H9 (cell line): ENCODE results near the gene CRHR2. TPM values are rescaled to one million over a fixed set of nuclear protein-coding genes. Genes with fewer than 3 reads are reported as not detected.

Experiments used
- DNase-seq: peaks from one replicate; pipeline ENCODE4 v3.0.0-alpha.2; 2017
- H2AFZ ChIP-seq: one replicate; pipeline ENCODE4 v1.6.1; 2013; ENCODE audit warnings: mild to moderate bottlenecking, low read length, control low read depth, moderate library complexity
- H2AK5ac ChIP-seq: 2 replicates; pipeline ENCODE4 v1.6.1; 2013; ENCODE audit warnings: low read length, control low read depth, mixed read lengths; ENCODE audit not compliant: insufficient read length
- H2BK120ac ChIP-seq: one replicate; pipeline ENCODE4 v1.6.1; 2013; ENCODE audit warnings: low read depth, mild to moderate bottlenecking, low read length, control low read depth, inconsistent platforms; ENCODE audit not compliant: poor library complexity, severe bottlenecking
- H2BK12ac ChIP-seq: 2 replicates; pipeline ENCODE4 v1.6.1; 2013; ENCODE audit warnings: low read length, control low read depth, mixed read lengths, low read depth; ENCODE audit not compliant: insufficient read length
- H2BK15ac ChIP-seq: 2 replicates; pipeline ENCODE4 v1.6.1; 2013; ENCODE audit warnings: low read depth, low read length, control low read depth
- H2BK20ac ChIP-seq: one replicate; pipeline ENCODE4 v1.6.1; 2013; ENCODE audit warnings: low read depth, mild to moderate bottlenecking, low read length, control low read depth, inconsistent platforms; ENCODE audit not compliant: poor library complexity, severe bottlenecking
- H2BK5ac ChIP-seq: 2 replicates; pipeline ENCODE4 v1.6.1; 2013; ENCODE audit warnings: low read length, control low read depth, mixed read lengths; ENCODE audit not compliant: insufficient read length
- H3K14ac ChIP-seq: 2 replicates; pipeline ENCODE4 v1.6.1; 2013; ENCODE audit warnings: low read length, control low read depth; ENCODE audit not compliant: insufficient read depth
- H3K18ac ChIP-seq: 2 replicates; pipeline ENCODE4 v1.6.1; 2013; ENCODE audit warnings: low read depth, mild to moderate bottlenecking, mixed read lengths, low read length, control low read depth; ENCODE audit not compliant: insufficient read length
- H3K23ac ChIP-seq: 2 replicates; pipeline ENCODE4 v1.6.1; 2013; ENCODE audit warnings: low read length, control low read depth, mixed read lengths, low read depth; ENCODE audit not compliant: insufficient read length
- H3K23me2 ChIP-seq: 2 replicates; pipeline ENCODE4 v1.6.1; 2013; ENCODE audit warnings: low read depth, mild to moderate bottlenecking, mixed read lengths, low read length, control low read depth; ENCODE audit not compliant: insufficient read length, poor library complexity, severe bottlenecking
- H3K27ac ChIP-seq: 2 replicates; pipeline ENCODE4 v1.5.1; 2013; ENCODE audit warnings: low read length, control low read depth, mixed read lengths, low read depth; ENCODE audit not compliant: insufficient read length
- H3K27me3 ChIP-seq: 2 replicates; pipeline ENCODE4 v1.6.1; 2013; ENCODE audit warnings: low read length, control low read depth, inconsistent platforms; ENCODE audit not compliant: insufficient read depth
- H3K4ac ChIP-seq: 2 replicates; pipeline ENCODE4 v1.6.1; 2013; ENCODE audit warnings: low read depth, mild to moderate bottlenecking, control low read depth, inconsistent platforms, low read length, moderate library complexity
- H3K4me1 ChIP-seq: 2 replicates; pipeline ENCODE4 v1.6.1; 2013; ENCODE audit warnings: low read length, control low read depth, inconsistent platforms; ENCODE audit not compliant: insufficient read depth
- H3K4me2 ChIP-seq: 2 replicates; pipeline ENCODE4 v1.6.1; 2013; ENCODE audit warnings: low read length, control low read depth, mixed read lengths; ENCODE audit not compliant: insufficient read length, insufficient read depth
- H3K56ac ChIP-seq: 2 replicates; pipeline ENCODE4 v1.6.1; 2013; ENCODE audit warnings: low read depth, mild to moderate bottlenecking, mixed read lengths, low read length, control low read depth; ENCODE audit not compliant: insufficient read length
- H3K79me1 ChIP-seq: 2 replicates; pipeline ENCODE4 v1.6.1; 2013; ENCODE audit warnings: low read depth, mild to moderate bottlenecking, moderate library complexity, low read length, control low read depth, inconsistent platforms; ENCODE audit not compliant: insufficient read depth, poor library complexity, severe bottlenecking
- H3K79me2 ChIP-seq: 2 replicates; pipeline ENCODE4 v1.6.1; 2013; ENCODE audit warnings: low read length, control low read depth, inconsistent platforms; ENCODE audit not compliant: insufficient read depth
- H3K9ac ChIP-seq: 2 replicates; pipeline ENCODE4 v1.6.1; 2013; ENCODE audit warnings: low read length, control low read depth, mixed read lengths; ENCODE audit not compliant: insufficient read length; ENCODE audit errors: extremely low read depth
- H3K9me3 ChIP-seq: one replicate; pipeline ENCODE4 v1.6.1; 2013; ENCODE audit warnings: low read depth, low read length, inconsistent platforms; ENCODE audit not compliant: control insufficient read depth
- H3T11ph ChIP-seq: one replicate; pipeline ENCODE4 v1.6.1; 2013; ENCODE audit warnings: mild to moderate bottlenecking, low read length, control low read depth, inconsistent platforms
- H4K20me1 ChIP-seq: one replicate; pipeline ENCODE4 v1.6.1; 2013; ENCODE audit not compliant: control insufficient read depth, insufficient read length, insufficient read depth
- H4K5ac ChIP-seq: 2 replicates; pipeline ENCODE4 v1.6.1; 2013; ENCODE audit warnings: low read depth, mild to moderate bottlenecking, mixed read lengths, low read length, control low read depth; ENCODE audit not compliant: insufficient read length
- H4K8ac ChIP-seq: replicated peaks from 2 replicates; pipeline ENCODE4 v1.6.1; 2013; ENCODE audit warnings: low read length, control low read depth, mixed read lengths, low read depth; ENCODE audit not compliant: insufficient read length
- H4K91ac ChIP-seq: 2 replicates; pipeline ENCODE4 v1.6.1; 2013; ENCODE audit warnings: low read depth, mild to moderate bottlenecking, moderate library complexity, mixed read lengths, low read length, control low read depth; ENCODE audit not compliant: insufficient read length
- H3K27ac Mint-ChIP-seq, 3 experiments: 2 replicates in 2 of 3; 3 replicates in 1 of 3; pipeline ENCODE4 v1.8.0; 2020 to 2021; ENCODE audit warnings: mixed read lengths in 3 of 3, mild to moderate bottlenecking in 1 of 3, moderate library complexity in 1 of 3
- H3K27me3 Mint-ChIP-seq: 2 replicates; pipeline ENCODE4 v1.8.0; 2021; ENCODE audit warnings: low read depth, mild to moderate bottlenecking, moderate library complexity, mixed read lengths
- H3K36me3 Mint-ChIP-seq, 3 experiments: 2 replicates in 2 of 3; 3 replicates in 1 of 3; pipeline ENCODE4 v1.8.0; 2020 to 2021; ENCODE audit warnings: low read depth in 3 of 3, mixed read lengths in 3 of 3; ENCODE audit not compliant: insufficient read depth in 1 of 3
- H3K4me1 Mint-ChIP-seq, 2 experiments: 2 replicates each; pipeline ENCODE4 v1.8.0; 2020; ENCODE audit warnings: mixed read lengths in 2 of 2
- H3K4me3 Mint-ChIP-seq, 2 experiments: 2 replicates in 1 of 2; 3 replicates in 1 of 2; pipeline ENCODE4 v1.8.0; 2020 to 2021; ENCODE audit warnings: mild to moderate bottlenecking in 2 of 2, mixed read lengths in 2 of 2, moderate library complexity in 1 of 2
- H3K9me3 Mint-ChIP-seq, 2 experiments: 2 replicates in 1 of 2; 3 replicates in 1 of 2; pipeline ENCODE4 v1.8.0; 2020; ENCODE audit warnings: mild to moderate bottlenecking in 2 of 2, mixed read lengths in 2 of 2, moderate library complexity in 1 of 2
- CTCF ChIP-seq: fragments of 200-600 bp; sonication (generic); conservative IDR thresholded peaks from 3 replicates; pipeline ENCODE4 v1.8.0; 2021; ENCODE audit warnings: antibody characterized with exemption, mild to moderate bottlenecking
- WGBS: extraction: QIAGEN DNeasy Blood & Tissue Kit; methylation state at CpG from one replicate; pipeline ENCODE4 v1.1.7; 2013; ENCODE audit warnings: missing lambda C conversion rate, low lambda C conversion rate, mixed read lengths; ENCODE audit not compliant: insufficient read length; ENCODE audit errors: extremely low coverage; 5-methylcytosine and 5-hydroxymethylcytosine counted together
- total RNA-seq: library from RNA; stranded (reverse); gene quantifications from 2 replicates; pipeline ENCODE4 v1.2.1, GENCODE V29; 2021

CRHR2 gene
- total RNA-seq, 1 experiment from 2014 or later: 0.07 TPM

- H2AFZ ChIP-seq: no peak overlapping the region
- no peaks in the 10 kb centered on the region for H4K20me1 ChIP-seq
- H3K4me1 Mint-ChIP-seq: no peaks in the 10 kb centered on the region
- WGBS: no CpG with 5 or more reads among the region's 3 CpGs
- H3K27me3 Mint-ChIP-seq: no peaks in the 10 kb centered on the region
- H3K4me2 ChIP-seq: no peak overlapping the region
- H3K23me2 ChIP-seq: no peaks in the 10 kb centered on the region
- H2BK120ac ChIP-seq: no peak overlapping the region
- no peaks in the 10 kb centered on the region for H3K79me2 ChIP-seq
- no peak overlapping the region for H2BK5ac ChIP-seq
- H3K9me3 ChIP-seq: no peaks in the 10 kb centered on the region
- H3K9me3 Mint-ChIP-seq: no peaks in the 10 kb centered on the region
- H3K27ac Mint-ChIP-seq: no peak overlapping the region
- no peak overlapping the region for H4K91ac ChIP-seq
- no peak overlapping the region for H3K23ac ChIP-seq
- H3K27me3 ChIP-seq: no peaks in the 10 kb centered on the region
- H3K4ac ChIP-seq: no peak overlapping the region
- no peak for DNase-seq
- H3K36me3 Mint-ChIP-seq: peaks cover 53 to 86% (median 86%) of the 10 kb centered on the region in 3 experiments
- no peak for TF ChIP-seq CTCF
- no peak overlapping the region for H3K14ac ChIP-seq
- no peak overlapping the region for H3T11ph ChIP-seq
- no peak overlapping the region for H3K9ac ChIP-seq
- no peak overlapping the region for H3K4me3 Mint-ChIP-seq
- H4K5ac ChIP-seq: no peak overlapping the region
- H3K18ac ChIP-seq: no peak overlapping the region
- H3K4me1 ChIP-seq: no peaks in the 10 kb centered on the region
- no peaks in the 10 kb centered on the region for H3K79me1 ChIP-seq
- H2AK5ac ChIP-seq: no peak overlapping the region
- H4K8ac ChIP-seq: no peak overlapping the region
- no peak overlapping the region for H2BK15ac ChIP-seq
- no peak overlapping the region for H2BK12ac ChIP-seq
- H3K56ac ChIP-seq: no peak overlapping the region
- no peak overlapping the region for H3K27ac ChIP-seq
- H2BK20ac ChIP-seq: no peak overlapping the region
Measured at GRCh38 chr7:30605832-30606231, 76.4 kb downstream of the CRHR2 start.
